Measurements from ENCODE around the gene SPACA6.
"Not testable (repeated sequence)": the region's sequence is repeated elsewhere in the genome, so short reads cannot be mapped to it uniquely, and the experiment has no call there.

Gene SPACA6, protein sequence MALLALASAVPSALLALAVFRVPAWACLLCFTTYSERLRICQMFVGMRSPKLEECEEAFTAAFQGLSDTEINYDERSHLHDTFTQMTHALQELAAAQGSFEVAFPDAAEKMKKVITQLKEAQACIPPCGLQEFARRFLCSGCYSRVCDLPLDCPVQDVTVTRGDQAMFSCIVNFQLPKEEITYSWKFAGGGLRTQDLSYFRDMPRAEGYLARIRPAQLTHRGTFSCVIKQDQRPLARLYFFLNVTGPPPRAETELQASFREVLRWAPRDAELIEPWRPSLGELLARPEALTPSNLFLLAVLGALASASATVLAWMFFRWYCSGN

DNA sequence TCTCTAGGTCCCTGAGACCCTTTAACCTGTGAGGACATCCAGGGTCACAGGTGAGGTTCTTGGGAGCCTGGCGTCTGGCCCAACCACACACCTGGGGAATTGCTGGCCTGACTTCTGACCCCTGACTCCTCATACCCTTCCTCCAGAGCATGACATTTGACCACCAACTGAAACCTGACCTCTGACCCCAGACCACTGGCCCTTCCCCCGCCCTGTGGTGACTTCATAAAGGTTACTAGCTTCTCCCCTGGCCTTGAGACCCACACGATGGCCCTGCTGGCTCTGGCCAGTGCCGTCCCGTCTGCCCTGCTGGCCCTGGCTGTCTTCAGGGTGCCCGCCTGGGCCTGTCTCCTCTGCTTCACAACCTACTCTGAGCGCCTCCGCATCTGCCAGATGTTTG is at the start of gene SPACA6:
Gene SPACA6, plus strand, starts transcription at position 71 of the 400 bp plus-strand sequence. Its CDS starts 197 bp downstream, at position 268.
- TF ChIP-seq, protein P1, sequence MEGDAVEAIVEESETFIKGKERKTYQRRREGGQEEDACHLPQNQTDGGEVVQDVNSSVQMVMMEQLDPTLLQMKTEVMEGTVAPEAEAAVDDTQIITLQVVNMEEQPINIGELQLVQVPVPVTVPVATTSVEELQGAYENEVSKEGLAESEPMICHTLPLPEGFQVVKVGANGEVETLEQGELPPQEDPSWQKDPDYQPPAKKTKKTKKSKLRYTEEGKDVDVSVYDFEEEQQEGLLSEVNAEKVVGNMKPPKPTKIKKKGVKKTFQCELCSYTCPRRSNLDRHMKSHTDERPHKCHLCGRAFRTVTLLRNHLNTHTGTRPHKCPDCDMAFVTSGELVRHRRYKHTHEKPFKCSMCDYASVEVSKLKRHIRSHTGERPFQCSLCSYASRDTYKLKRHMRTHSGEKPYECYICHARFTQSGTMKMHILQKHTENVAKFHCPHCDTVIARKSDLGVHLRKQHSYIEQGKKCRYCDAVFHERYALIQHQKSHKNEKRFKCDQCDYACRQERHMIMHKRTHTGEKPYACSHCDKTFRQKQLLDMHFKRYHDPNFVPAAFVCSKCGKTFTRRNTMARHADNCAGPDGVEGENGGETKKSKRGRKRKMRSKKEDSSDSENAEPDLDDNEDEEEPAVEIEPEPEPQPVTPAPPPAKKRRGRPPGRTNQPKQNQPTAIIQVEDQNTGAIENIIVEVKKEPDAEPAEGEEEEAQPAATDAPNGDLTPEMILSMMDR (IDR thresholded peaks at IDR 0.05; ENCODE audit: control insufficient read depth, insufficient read depth, low read depth, low read length, missing control alignments) = no peak
- no peak for DNase-seq (ENCODE audit: low read depth)
- H3K4me3 ChIP-seq (ENCODE audit: control insufficient read depth, low read depth, low read length) = peak within 1 kb of the TSS; percentile 92

DNA sequence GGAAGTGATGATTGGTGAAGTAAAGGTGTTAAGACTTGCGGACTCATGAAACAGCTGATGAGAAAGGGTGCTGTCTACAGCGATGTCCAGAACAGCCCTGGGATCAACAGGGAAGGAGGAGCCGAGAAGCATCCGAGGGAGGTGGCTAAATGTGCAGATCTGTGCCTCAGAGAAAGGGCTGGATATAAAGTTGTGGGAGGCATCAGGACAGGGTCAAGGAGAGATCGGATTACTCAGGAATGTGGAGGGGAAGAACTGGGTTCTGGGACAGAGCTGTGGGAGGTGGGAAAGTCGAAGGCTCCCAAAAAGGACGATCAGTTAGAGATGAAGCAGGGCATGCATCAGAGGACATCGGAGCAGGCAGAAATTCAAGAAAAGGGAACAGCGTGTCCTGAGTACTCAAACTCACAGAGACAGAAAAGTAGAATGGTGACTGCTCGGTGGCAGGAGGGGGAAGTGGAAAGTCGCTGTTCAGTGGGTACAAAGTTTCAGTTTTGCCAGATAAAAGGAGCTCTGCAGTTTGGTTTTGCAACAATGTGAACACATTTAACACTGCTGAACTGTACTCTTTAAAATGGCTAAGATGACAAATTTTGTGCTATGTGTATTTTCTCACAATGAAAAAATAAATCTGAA is 48.4 kb upstream of the SPACA6 start:
- TF ChIP-seq, protein P1 (IDR thresholded peaks at IDR 0.05; ENCODE audit: control insufficient read depth, insufficient read depth, low read depth, low read length, missing control alignments) = no peak
- no peak overlapping the region for H3K4me3 ChIP-seq (ENCODE audit: control insufficient read depth, low read depth, low read length)
- no peak for DNase-seq (ENCODE audit: low read depth)

DNA sequence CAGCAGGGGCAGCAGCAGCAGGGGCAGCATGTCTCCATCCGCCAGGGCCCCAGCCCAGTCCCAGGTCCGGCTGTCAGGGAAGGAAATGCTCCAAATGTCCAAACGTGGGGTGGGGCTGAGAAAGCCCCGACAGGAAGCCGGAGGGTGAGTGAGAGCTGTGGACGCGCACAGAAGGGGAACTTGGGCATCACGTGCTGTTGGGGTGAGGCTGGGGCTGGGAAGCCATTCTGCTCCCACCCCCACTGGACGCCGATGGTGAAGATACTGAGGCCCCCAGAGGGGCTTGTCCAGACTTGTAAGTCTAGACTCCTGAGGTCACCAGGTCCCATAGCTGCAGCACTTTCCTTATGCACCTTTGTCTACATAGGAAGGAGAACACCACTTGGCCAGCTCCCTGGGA is 46.4 kb upstream of the SPACA6 start, which contains the start of gene SIGLEC14:
Gene SIGLEC14, minus strand, starts transcription at position 96 of the 400 bp plus-strand sequence. Its CDS starts 66 bp downstream, at position 30.
- H3K4me3 ChIP-seq (ENCODE audit: control insufficient read depth, low read depth, low read length); DNase-seq (ENCODE audit: low read depth): not testable (repeated sequence)

DNA sequence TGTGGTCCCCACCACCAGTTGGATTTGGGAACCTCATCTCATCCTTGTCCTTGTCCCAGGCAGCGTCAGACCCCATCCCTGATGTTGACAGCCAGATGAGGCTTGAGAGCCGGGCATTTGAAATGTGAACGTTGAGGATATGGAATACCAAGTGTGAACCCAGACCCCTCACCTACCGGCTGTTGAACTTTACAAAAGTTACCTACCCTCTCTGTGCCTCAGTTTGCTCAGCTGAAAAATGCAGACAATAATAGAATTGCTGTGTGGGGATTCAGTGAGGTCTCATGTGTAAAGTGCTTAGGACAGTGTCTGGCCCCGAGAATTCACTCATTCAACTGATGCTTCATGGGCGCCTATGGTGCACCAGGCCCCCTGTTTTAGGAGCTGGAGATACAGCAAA is 45.8 kb upstream of the SPACA6 start:
- no peak overlapping the region for H3K4me3 ChIP-seq (ENCODE audit: control insufficient read depth, low read depth, low read length)
- DNase-seq (ENCODE audit: low read depth) = no peak
- TF ChIP-seq, protein P1 (IDR thresholded peaks at IDR 0.05; ENCODE audit: control insufficient read depth, insufficient read depth, low read depth, low read length, missing control alignments) = no peak

DNA sequence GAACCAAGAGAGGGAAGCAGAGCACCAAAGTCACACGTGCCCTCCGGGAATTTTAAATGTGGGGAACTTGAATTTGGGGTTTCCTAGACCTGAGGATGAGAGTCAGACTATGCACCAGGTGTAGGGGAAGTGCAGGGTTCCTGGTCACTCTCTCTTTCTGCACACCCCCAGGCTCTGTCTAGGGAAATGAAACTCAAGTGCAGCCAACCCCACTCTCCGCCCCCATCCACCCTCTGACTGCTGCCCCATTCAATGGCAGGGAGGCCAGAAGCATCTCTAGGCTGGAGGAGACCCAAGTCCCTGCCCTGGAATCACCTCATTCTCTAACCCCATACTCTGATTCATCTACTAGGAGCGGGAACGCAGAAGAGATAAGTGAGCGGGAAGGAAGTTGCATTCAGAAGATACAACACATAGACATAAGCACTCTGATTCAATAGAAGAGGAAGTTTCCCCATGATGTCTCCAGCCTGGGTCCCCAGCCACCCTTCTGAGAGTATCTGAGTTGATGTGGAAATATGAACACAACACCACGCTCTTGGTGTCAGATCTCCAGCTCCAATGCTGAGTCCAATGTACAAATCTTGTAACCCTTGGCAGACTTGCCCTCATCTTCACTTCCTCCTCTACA is 41.8 kb upstream of the SPACA6 start:
- H3K4me3 ChIP-seq (ENCODE audit: control insufficient read depth, low read depth, low read length) = no peak overlapping the region
- DNase-seq (ENCODE audit: low read depth) = no peak
- TF ChIP-seq, protein P1 (IDR thresholded peaks at IDR 0.05; ENCODE audit: control insufficient read depth, insufficient read depth, low read depth, low read length, missing control alignments) = no peak

DNA sequence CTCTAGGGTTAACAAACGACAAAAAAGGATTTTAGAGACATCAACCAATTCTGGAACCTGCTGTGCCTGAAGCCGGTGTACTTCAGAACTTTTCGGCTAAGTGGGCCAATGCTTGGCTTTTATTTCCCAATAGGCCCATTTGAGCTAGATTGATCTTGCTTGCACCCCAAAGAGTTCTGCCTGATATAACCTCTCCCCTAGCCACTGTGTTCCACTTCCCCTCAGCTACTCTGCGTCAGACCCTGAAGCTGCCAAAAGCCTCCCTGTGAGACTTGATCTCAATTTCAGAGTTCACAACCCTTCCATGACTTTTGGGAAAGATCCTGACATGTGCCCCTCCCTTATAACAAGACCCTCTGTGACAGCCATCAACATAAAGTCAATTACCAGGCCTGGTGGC is 40.9 kb upstream of the SPACA6 start:
- no peak for DNase-seq (ENCODE audit: low read depth)
- TF ChIP-seq, protein P1 (IDR thresholded peaks at IDR 0.05; ENCODE audit: control insufficient read depth, insufficient read depth, low read depth, low read length, missing control alignments) = no peak

DNA sequence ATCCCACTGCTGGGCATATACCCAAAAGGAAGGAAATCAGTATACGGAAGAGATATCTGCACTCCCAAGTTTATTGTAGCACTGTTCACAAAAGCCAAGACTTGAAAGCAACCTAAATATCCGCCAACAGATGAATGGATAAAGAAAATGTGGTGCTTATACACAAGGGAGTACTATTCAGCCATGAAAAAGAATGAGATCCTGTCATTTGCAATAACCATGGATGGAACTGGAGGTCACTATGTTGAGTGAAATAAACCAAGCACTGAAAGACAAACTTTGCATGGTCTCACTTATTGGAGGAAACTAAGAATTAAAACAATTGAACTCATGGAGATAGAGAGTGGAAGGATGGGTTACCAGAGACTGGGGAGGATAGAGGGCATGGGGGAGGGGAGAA is 40.0 kb upstream of the SPACA6 start:
- TF ChIP-seq, protein P1 (IDR thresholded peaks at IDR 0.05; ENCODE audit: control insufficient read depth, insufficient read depth, low read depth, low read length, missing control alignments) = no peak
- H3K4me3 ChIP-seq (ENCODE audit: control insufficient read depth, low read depth, low read length) = no peak overlapping the region
- no peak for DNase-seq (ENCODE audit: low read depth)

More for the DNA sequence above, 40.9 kb upstream of the SPACA6 start:
- no peak overlapping the region for H3K4me3 ChIP-seq (ENCODE audit: control insufficient read depth, low read depth, low read length)
